GM19099 (cell line): ENCODE data around the gene BORCS6.

Experiments
- POLR2A ChIP-seq: IDR thresholded peaks from 3 replicates; pipeline ENCODE4 v1.6.1; 2011; ENCODE audit warnings: low read depth; ENCODE audit not compliant: insufficient read length; ENCODE audit errors: extremely low read depth

Gene BORCS6

DNA sequence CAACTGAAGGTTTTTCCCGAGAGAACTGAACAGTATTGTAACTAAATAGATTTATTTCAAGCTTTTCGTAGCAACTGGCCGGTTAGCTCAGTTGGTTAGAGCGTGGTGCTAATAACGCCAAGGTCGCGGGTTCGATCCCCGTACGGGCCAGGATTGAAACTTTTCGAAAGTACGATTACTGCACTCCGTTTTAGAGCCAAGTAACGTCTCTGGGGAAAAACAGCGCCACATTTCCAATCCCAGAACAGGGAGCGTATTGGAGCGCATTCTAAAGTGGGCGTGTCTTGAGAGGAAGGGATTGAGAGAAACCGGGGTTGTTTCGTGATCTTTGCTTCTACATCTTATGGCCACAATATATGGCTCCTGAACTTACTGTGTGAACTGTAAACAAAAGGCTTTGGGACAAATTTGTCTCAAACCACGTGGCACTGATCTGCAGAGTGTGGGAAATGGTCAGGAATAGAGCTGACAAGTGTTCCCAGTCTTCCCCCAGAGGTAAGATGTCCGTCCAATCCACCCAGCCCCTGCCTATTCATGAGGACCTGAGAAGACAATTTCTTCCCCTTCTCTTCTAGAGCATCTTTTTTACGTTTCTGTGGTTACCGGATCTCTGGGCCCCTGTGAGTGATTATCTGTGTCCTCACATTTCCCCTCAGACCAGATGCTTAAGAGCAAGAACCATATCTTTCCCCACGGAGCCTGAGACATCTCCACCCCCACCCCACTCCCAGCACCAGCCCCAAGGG is 2.3 kb downstream of the BORCS6 start:
- peak; percentile 50 for TF ChIP-seq POLR2A

DNA sequence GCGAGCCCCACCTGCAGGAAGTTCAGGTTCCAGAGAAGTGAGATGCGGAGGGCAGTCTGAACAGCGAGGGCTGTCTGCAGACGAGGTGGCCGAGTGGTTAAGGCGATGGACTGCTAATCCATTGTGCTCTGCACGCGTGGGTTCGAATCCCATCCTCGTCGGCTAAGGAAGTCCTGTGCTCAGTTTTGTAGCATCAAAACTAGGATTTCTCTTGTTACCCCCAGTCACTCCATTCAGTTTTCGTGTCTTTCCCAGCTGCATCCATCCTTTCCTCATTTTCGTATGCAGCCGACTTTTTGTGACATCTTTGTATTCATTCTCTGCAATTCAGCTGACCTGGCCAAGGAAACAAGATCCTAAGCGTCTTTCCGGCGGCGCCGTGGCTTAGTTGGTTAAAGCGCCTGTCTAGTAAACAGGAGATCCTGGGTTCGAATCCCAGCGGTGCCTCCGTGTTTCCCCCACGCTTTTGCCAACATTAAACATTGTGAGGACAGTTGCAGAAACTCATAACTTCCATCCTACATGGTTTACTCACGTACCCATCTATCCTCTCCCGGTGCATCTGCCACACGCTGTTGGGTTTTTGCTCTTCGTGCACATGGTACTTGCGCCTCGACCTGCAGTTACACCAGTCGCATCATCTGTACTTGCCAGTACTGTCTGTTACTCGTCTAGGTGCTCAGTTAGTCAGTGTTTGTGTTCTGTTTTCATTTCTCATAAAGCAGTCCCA is 3.0 kb downstream of the BORCS6 start:
- peak; percentile 29 for TF ChIP-seq POLR2A

- TF ChIP-seq POLR2A = no peak
These were observed 3.6 kb downstream of the BORCS6 start for GRCh38 chr17:8186446-8186786.

DNA sequence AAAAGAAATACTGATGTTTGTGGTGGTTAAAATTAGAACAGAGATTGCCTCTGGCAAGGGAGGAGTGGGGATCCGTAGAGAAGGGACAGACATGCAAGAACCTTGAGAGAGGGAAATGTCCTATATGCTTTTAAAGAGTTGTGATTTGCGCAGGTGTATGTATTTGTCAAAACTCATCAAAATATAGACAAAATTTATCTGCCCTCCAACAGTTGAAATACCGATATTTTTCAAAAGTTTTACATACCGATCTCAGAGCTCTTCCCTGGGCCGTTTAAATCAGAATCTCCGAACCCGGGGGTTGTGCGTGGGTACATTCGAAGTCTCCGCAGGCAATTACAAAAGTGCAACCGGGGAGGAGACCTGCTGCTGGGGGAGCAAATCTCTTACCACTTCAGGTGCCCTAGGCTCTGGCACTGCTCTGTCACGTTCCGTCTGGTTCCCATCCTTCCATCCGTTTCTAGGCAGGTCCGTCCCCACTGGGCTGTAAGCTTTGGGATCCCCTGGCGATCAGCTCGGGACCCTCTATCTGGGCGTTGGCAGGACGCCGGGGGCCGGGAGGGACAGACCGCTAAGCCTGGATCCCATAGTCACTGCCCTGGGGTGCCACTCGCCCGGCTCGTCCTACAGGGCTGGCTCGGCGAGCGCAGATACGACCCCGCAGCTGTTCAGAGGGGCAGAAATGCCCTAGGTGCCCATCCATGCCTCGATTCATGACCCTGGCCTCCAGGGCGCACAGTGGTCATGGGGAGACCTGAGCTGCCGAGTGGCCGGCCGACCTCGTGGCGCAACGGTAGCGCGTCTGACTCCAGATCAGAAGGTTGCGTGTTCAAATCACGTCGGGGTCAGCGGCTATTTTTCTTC is 4.2 kb downstream of the BORCS6 start:
- TF ChIP-seq POLR2A = no peak

- TF ChIP-seq POLR2A = no peak
These were observed 12.8 kb downstream of the BORCS6 start for GRCh38 chr17:8176998-8177731.

GRCh38 chr17:8176197-8176940 is 13.6 kb downstream of the BORCS6 start, which contains the start of gene TMEM107:
Gene TMEM107, minus strand, starts transcription at chr17:8176380. Its CDS starts 94 bp downstream, at chr17:8176286.
- peak; percentile 70 for TF ChIP-seq POLR2A

GRCh38 chr17:8175795-8176196 is 14.2 kb downstream of the BORCS6 start:
- no peak for TF ChIP-seq POLR2A

GRCh38 chr17:8173871-8174322 is 16.1 kb downstream of the BORCS6 start:
- TF ChIP-seq POLR2A = no peak

GRCh38 chr17:8173056-8173870 is 16.7 kb downstream of the BORCS6 start:
- peak; percentile 100 for TF ChIP-seq POLR2A

DNA sequence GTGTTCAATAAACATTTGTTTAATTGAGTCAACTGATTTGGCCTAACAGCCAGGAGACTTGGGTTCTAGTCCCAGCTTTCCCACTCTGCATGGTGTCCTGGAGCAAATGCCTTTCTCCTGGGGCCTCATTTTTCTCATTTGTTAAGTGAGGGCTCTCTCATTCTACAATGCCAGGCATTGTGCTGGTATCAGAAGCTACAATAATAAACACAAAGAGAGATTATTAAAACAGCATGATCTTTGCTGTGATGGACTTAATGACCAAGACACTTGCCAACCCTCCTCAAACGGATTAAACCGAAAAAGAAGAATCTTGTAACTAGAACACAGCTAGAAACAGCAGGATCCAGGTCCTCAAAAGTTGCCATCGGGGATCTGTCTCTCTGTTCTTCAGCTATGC is 22.5 kb downstream of the BORCS6 start:
- no peak for TF ChIP-seq POLR2A

GRCh38 chr17:8166731-8167130 is 23.2 kb downstream of the BORCS6 start:
- TF ChIP-seq POLR2A = no peak

DNA sequence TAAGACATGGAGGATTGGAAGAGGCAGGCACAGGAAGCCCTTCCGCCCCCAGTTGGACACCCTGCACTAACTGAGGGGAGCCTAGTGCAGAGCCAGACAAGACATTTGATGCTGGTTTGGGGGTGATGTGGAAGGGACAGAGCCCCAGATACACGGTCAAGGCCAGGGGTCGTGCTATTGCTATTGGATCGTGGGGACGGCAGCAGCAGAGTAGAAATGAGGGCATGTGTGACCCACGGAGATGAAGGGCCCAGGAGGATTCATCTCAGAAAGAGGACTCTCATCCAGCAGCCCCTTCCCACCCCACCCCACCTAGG is 25.2 kb downstream of the BORCS6 start:
- no peak for TF ChIP-seq POLR2A
